Measurements from ENCODE around the gene ZPBP2. TPM values are rescaled to one million over a fixed set of nuclear protein-coding genes. Genes with fewer than 3 reads are reported as not detected.
A peak's percentile ranks its signal among the peaks of the same experiment; 100 is the strongest.

ZPBP2 gene
- polyA plus RNA-seq, result not detected

DNA sequence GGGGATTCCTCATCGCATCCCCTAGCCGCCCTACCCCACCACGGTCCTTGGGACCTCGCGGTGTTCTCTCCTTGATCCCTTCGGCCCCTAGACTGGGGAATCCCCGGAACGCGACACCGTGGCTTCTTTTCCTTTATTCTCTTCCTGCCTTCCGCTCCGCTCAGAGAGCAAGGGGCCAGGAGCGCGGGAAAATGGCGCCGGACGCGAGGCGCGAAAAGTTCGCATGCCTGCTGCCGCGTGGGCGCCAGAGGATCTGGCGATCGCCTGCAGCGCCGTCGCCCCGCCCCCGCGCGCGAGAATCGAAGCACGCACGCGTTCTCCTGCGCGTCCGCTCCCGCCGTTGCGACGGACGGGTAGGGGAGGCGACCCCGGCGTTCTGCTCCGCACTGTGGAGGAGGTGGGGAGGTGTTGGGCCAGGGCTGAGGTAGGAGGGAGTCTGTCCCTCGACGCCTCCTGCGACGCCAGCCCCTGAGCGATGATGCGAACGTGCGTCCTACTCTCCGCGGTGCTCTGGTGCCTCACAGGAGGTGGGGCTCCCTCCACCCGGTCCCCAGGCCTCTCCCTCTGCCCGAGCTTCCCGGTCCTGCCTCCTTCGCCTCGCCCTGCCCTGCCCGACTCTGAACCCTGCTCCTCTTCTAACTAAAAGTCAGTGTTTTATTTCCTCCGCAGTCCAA lies at the start of gene ZPBP2:
Gene ZPBP2 (plus strand): TSS at position 323 of the 674 bp plus-strand sequence. CDS start 153 bp downstream, at position 476.
- no peaks in the 10 kb centered on the region for H3K4me1 ChIP-seq (ENCODE audit: control insufficient read depth in 2 of 2, insufficient read depth in 2 of 2, low read length in 1 of 2)
- H3K9me3 ChIP-seq (ENCODE audit: control insufficient read depth in 2 of 2, insufficient read depth in 1 of 2, low read depth in 1 of 2, low read length in 1 of 2), result peaks cover 4 to 8% of the 10 kb centered on the region in 2 donors
- H3K4me3 ChIP-seq (ENCODE audit: low read depth in 1 of 2, low read length in 2 of 2), result peak within 1 kb of the TSS in 1 of 2 donors; percentile 18
- WGBS, 2 donors, result 28 to 29% methylated on average over 64 to 67 of the region's 67 CpGs
- H3K27ac ChIP-seq (ENCODE audit: low read depth in 2 of 2, low read length in 1 of 2), result no peak within 1 kb of the TSS
- peaks cover 0 to 6% of the 10 kb centered on the region in 2 donors for H3K27me3 ChIP-seq (ENCODE audit: control insufficient read depth in 1 of 2, insufficient read depth in 2 of 2, low read length in 2 of 2)
- H3K36me3 ChIP-seq (ENCODE audit: control insufficient read depth in 2 of 2, insufficient read depth in 2 of 2, low read length in 1 of 2), result no peaks in the 10 kb centered on the region

DNA sequence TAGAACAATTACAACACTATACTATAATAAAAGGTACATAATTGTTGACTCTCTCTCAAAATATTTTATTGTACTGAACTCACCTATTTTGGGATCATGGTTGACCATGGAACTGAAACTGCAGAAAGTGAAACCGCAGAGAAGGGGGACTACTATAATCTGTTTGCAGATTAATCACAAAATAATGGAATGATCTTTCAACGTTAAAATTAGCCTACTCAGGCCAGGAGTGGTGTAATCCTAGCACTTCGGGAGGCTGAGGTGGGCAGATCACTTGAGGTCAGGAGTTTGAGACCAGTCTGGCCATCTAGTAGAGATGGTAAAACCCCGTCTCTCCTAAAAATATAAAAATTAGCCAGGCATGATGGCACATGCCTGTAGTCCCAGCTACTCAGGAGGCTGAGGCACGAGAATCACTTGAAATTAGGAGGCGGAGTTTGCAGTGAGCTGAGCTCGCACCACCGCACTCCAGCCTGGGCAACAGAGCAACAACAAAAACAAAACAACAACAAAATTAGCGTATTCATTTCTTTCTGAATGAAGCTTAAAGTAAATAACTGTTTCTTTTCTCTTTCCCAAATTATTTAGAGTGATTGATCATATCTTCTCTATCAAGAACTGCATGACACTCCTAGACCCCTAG lies 49.5 kb upstream of the ZPBP2 start:
- Histone ChIP-seq H3K36me3 (ENCODE audit: control insufficient read depth in 2 of 2, insufficient read depth in 2 of 2, low read length in 1 of 2) (no peaks in the 10 kb centered on the region), H3K27ac (ENCODE audit: low read depth in 2 of 2, low read length in 1 of 2) (peak overlapping the region in 1 of 2 donors; percentile 49), H3K27me3 (ENCODE audit: control insufficient read depth in 1 of 2, insufficient read depth in 2 of 2, low read length in 2 of 2) (no peaks in the 10 kb centered on the region), H3K9me3 (ENCODE audit: control insufficient read depth in 2 of 2, insufficient read depth in 1 of 2, low read depth in 1 of 2, low read length in 1 of 2) (peaks cover 1 to 2% of the 10 kb centered on the region in 2 donors), H3K4me1 (ENCODE audit: control insufficient read depth in 2 of 2, insufficient read depth in 2 of 2, low read length in 1 of 2) (no peaks in the 10 kb centered on the region), H3K4me3 (ENCODE audit: low read depth in 1 of 2, low read length in 2 of 2) (no peak overlapping the region)
- WGBS, 2 donors, result 63 to 74% methylated on average over 9 of the region's 9 CpGs

GRCh38 chr17:39820541-39820940 lies 47.5 kb upstream of the ZPBP2 start:
- Histone ChIP-seq H3K27ac (ENCODE audit: low read depth in 2 of 2, low read length in 1 of 2) (peak overlapping the region in 1 of 2 donors; percentile 29), H3K27me3 (ENCODE audit: control insufficient read depth in 1 of 2, insufficient read depth in 2 of 2, low read length in 2 of 2) (no peaks in the 10 kb centered on the region)
- 25 to 26% methylated on average over 4 of the region's 4 CpGs for WGBS, 2 donors

DNA sequence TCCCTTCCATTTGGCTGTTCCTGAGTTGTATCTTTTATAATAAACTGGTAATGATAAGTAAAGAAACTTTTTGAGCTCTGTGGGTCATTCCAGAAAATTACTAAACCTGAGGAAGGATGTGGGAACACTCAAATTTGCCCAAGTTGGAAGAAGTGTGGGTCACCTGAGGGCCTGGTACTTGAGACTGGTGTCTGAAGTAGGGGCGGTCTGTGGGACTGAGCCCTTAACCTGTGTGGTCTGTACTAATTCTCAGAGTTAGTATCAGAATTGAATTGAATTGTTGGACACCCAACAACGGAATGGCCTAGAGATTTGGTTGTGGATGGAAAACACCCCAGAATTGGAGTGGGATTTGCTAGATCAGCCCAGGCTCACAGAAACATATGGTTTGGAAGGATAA lies 47.0 kb upstream of the ZPBP2 start:
- Histone ChIP-seq H3K4me1 (ENCODE audit: control insufficient read depth in 2 of 2, insufficient read depth in 2 of 2, low read length in 1 of 2) (no peaks in the 10 kb centered on the region), H3K36me3 (ENCODE audit: control insufficient read depth in 2 of 2, insufficient read depth in 2 of 2, low read length in 1 of 2) (no peaks in the 10 kb centered on the region), H3K27ac (ENCODE audit: low read depth in 2 of 2, low read length in 1 of 2) (peak overlapping the region in 1 of 2 donors; percentile 29), H3K27me3 (ENCODE audit: control insufficient read depth in 1 of 2, insufficient read depth in 2 of 2, low read length in 2 of 2) (no peaks in the 10 kb centered on the region), H3K9me3 (ENCODE audit: control insufficient read depth in 2 of 2, insufficient read depth in 1 of 2, low read depth in 1 of 2, low read length in 1 of 2) (peaks cover 7 to 8% of the 10 kb centered on the region in 2 donors), H3K4me3 (ENCODE audit: low read depth in 1 of 2, low read length in 2 of 2) (no peak overlapping the region)
- WGBS, 2 donors, result 89 to 94% methylated on average over 2 of the region's 2 CpGs

More at GRCh38 chr17:39820541-39820940, 47.5 kb upstream of the ZPBP2 start:
- H3K36me3 ChIP-seq (ENCODE audit: control insufficient read depth in 2 of 2, insufficient read depth in 2 of 2, low read length in 1 of 2), result no peaks in the 10 kb centered on the region
- H3K4me3 ChIP-seq (ENCODE audit: low read depth in 1 of 2, low read length in 2 of 2), result no peak overlapping the region
- H3K9me3 ChIP-seq (ENCODE audit: control insufficient read depth in 2 of 2, insufficient read depth in 1 of 2, low read depth in 1 of 2, low read length in 1 of 2), result peaks cover 7 to 8% of the 10 kb centered on the region in 2 donors
- no peaks in the 10 kb centered on the region for H3K4me1 ChIP-seq (ENCODE audit: control insufficient read depth in 2 of 2, insufficient read depth in 2 of 2, low read length in 1 of 2)

- no peak overlapping the region for H3K4me3 ChIP-seq (ENCODE audit: low read depth in 1 of 2, low read length in 2 of 2)
- no peaks in the 10 kb centered on the region for H3K4me1 ChIP-seq (ENCODE audit: control insufficient read depth in 2 of 2, insufficient read depth in 2 of 2, low read length in 1 of 2)
- H3K9me3 ChIP-seq (ENCODE audit: control insufficient read depth in 2 of 2, insufficient read depth in 1 of 2, low read depth in 1 of 2, low read length in 1 of 2), result peaks cover 7 to 8% of the 10 kb centered on the region in 2 donors
- H3K27ac ChIP-seq (ENCODE audit: low read depth in 2 of 2, low read length in 1 of 2), result no peak overlapping the region
- no peaks in the 10 kb centered on the region for H3K27me3 ChIP-seq (ENCODE audit: control insufficient read depth in 1 of 2, insufficient read depth in 2 of 2, low read length in 2 of 2)
- 80 to 88% methylated on average over 2 of the region's 2 CpGs for WGBS, 2 donors
- H3K36me3 ChIP-seq (ENCODE audit: control insufficient read depth in 2 of 2, insufficient read depth in 2 of 2, low read length in 1 of 2), result no peaks in the 10 kb centered on the region
Measured at GRCh38 chr17:39822051-39822451, 46.0 kb upstream of the ZPBP2 start.

DNA sequence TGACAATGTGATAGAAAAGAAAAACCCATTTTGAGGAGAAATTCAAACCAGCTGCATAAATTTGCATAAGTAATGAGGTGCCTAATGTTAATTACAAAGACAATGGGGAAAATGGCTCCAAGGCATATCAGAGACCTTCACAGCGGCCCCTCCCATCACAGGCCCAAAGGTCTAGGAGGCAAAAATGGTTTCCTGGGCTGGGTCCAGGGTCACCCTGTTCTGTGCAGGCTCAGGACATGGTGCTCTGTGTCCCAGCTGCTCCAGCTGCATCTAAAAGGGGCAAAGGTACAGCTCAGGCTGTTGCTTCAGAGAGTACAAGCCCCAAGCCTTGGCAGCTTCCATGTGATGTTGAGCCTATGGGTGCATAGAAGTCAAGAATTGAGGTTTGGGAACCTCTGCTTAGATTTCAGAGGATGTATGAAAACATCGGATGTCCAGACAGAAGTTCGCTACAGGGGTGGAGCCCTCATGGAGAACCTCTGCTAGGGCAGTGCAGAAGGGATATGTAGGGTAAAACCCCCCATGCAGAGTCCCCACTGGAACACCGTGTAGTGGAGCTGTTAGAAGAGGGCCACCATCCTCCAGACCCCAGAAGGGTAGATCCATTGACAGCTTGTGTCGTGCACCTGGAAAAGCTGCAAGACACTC lies 44.5 kb upstream of the ZPBP2 start:
- Histone ChIP-seq H3K27me3 (ENCODE audit: control insufficient read depth in 1 of 2, insufficient read depth in 2 of 2, low read length in 2 of 2) (no peaks in the 10 kb centered on the region), H3K27ac (ENCODE audit: low read depth in 2 of 2, low read length in 1 of 2) (no peak overlapping the region), H3K9me3 (ENCODE audit: control insufficient read depth in 2 of 2, insufficient read depth in 1 of 2, low read depth in 1 of 2, low read length in 1 of 2) (peaks cover 7 to 8% of the 10 kb centered on the region in 2 donors), H3K4me3 (ENCODE audit: low read depth in 1 of 2, low read length in 2 of 2) (no peak overlapping the region), H3K4me1 (ENCODE audit: control insufficient read depth in 2 of 2, insufficient read depth in 2 of 2, low read length in 1 of 2) (no peaks in the 10 kb centered on the region), H3K36me3 (ENCODE audit: control insufficient read depth in 2 of 2, insufficient read depth in 2 of 2, low read length in 1 of 2) (no peaks in the 10 kb centered on the region)
- 95 to 96% methylated on average over 5 of the region's 5 CpGs for WGBS, 2 donors

DNA sequence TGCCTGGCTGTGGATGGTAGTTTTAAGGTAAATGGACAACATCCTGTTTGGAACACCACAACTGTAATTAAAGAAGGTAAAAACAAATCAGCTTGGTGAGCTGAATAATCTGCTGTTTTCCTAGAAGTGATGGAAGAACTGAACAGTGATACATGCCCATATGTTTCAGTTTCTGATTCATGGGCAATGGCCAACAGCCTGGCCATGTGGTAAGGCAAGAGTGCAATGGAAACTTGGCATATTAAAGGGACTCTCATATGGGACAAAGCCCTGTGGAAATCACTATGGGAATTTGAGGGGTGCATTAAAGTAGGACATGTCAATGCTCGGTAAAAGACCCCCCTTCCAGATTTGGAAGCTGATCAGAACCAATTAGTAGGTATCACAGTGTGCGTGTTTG lies 41.7 kb upstream of the ZPBP2 start:
- Histone ChIP-seq H3K27me3 (ENCODE audit: control insufficient read depth in 1 of 2, insufficient read depth in 2 of 2, low read length in 2 of 2) (no peaks in the 10 kb centered on the region), H3K27ac (ENCODE audit: low read depth in 2 of 2, low read length in 1 of 2) (no peak overlapping the region), H3K4me1 (ENCODE audit: control insufficient read depth in 2 of 2, insufficient read depth in 2 of 2, low read length in 1 of 2) (no peaks in the 10 kb centered on the region), H3K9me3 (ENCODE audit: control insufficient read depth in 2 of 2, insufficient read depth in 1 of 2, low read depth in 1 of 2, low read length in 1 of 2) (peaks cover 7 to 8% of the 10 kb centered on the region in 2 donors), H3K4me3 (ENCODE audit: low read depth in 1 of 2, low read length in 2 of 2) (no peak overlapping the region), H3K36me3 (ENCODE audit: control insufficient read depth in 2 of 2, insufficient read depth in 2 of 2, low read length in 1 of 2) (no peaks in the 10 kb centered on the region)
- WGBS, 2 donors, result 85 to 92% methylated on average over 2 of the region's 2 CpGs

DNA sequence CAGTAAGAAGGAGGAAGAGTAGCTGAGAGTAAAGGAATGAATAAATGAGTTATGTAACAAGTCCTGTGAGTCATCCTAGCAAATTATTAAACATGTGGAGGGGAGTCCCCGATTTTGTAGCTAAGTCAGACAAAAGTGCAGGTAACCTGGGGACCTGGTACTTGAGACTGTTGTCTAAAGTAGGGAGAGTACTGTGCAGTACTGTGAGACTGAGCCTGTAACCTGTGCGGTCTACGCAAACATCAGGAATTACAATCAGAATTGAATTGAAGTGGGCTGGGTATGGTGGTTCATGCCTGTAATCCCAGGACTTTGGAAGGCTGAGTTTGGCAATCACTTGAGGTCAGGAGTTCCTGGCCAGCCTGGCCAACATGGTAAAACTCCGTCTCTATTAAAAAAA lies 39.6 kb upstream of the ZPBP2 start:
- WGBS, 2 donors, result 76 to 82% methylated on average over 4 of the region's 4 CpGs
- no peaks in the 10 kb centered on the region for H3K4me1 ChIP-seq (ENCODE audit: control insufficient read depth in 2 of 2, insufficient read depth in 2 of 2, low read length in 1 of 2)
- H3K4me3 ChIP-seq (ENCODE audit: low read depth in 1 of 2, low read length in 2 of 2), result no peak overlapping the region
- H3K27me3 ChIP-seq (ENCODE audit: control insufficient read depth in 1 of 2, insufficient read depth in 2 of 2, low read length in 2 of 2), result no peaks in the 10 kb centered on the region
- no peak overlapping the region for H3K27ac ChIP-seq (ENCODE audit: low read depth in 2 of 2, low read length in 1 of 2)
- peaks cover 6 to 7% of the 10 kb centered on the region in 2 donors for H3K9me3 ChIP-seq (ENCODE audit: control insufficient read depth in 2 of 2, insufficient read depth in 1 of 2, low read depth in 1 of 2, low read length in 1 of 2)
- H3K36me3 ChIP-seq (ENCODE audit: control insufficient read depth in 2 of 2, insufficient read depth in 2 of 2, low read length in 1 of 2), result no peaks in the 10 kb centered on the region

DNA sequence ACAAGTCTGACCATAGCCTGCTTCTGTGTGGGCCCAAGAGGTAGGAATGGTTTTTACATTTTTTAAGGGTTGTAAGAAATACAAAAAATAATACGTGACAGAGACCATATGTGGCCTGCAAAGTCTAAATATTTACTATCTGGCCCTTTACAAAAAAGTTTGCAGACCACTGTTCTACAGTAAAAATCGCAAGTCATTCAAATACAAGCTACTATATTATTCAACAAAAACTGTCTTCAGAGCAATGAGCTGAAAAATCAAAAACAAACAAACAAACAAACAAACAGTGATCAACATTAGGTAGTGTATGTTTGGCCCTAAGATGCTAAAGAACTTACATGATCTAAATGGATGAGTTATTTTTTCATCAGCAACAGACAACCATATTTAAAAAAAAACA lies 36.4 kb upstream of the ZPBP2 start:
- 76 to 81% methylated on average over 2 of the region's 2 CpGs for WGBS, 2 donors
- no peaks in the 10 kb centered on the region for H3K27me3 ChIP-seq (ENCODE audit: control insufficient read depth in 1 of 2, insufficient read depth in 2 of 2, low read length in 2 of 2)
- H3K4me1 ChIP-seq (ENCODE audit: control insufficient read depth in 2 of 2, insufficient read depth in 2 of 2, low read length in 1 of 2), result no peaks in the 10 kb centered on the region
- no peak overlapping the region for H3K4me3 ChIP-seq (ENCODE audit: low read depth in 1 of 2, low read length in 2 of 2)
- peaks cover 0 to 5% of the 10 kb centered on the region in 2 donors for H3K9me3 ChIP-seq (ENCODE audit: control insufficient read depth in 2 of 2, insufficient read depth in 1 of 2, low read depth in 1 of 2, low read length in 1 of 2)
- no peak overlapping the region for H3K27ac ChIP-seq (ENCODE audit: low read depth in 2 of 2, low read length in 1 of 2)
- no peaks in the 10 kb centered on the region for H3K36me3 ChIP-seq (ENCODE audit: control insufficient read depth in 2 of 2, insufficient read depth in 2 of 2, low read length in 1 of 2)

Data from esophagus (tissue), 2 donors.